Spleen (tissue), 7 donors: Measurements from ENCODE around the gene PLEKHA5.

Experiments used
- POLR2A ChIP-seq, 3 donors: fragments of 450-650 bp; IDR thresholded peaks; one replicate each; pipeline ENCODE4 v1.5.1; 2017; ENCODE audit warnings: antibody characterized with exemption in 3 of 3, mild to moderate bottlenecking in 1 of 3
- TF ChIP-seq, protein P1 (sequence below), 11 experiments: fragments of 200-600 bp in 7 of 11; fragments of 450-650 bp in 4 of 11; sonication (generic) in 4 of 11; IDR thresholded peaks in 8 of 11; conservative IDR thresholded peaks in 3 of 11; 1 replicate in 7 of 11; 2 replicates in 4 of 11; pipeline versions ENCODE4 v1.4.0 to v1.8.0; 2016 to 2021; ENCODE audit warnings: antibody characterized with exemption in 11 of 11, inconsistent platforms in 4 of 11, mild to moderate bottlenecking in 1 of 11
- donor health status: DM: no; HTN: no; CAD: no; lungs with moderate emphysema.
- donor health status: DM: no; HTN: no; CAD: no.
- donor health status: DM: no; HTN: no; CAD: no.

DNA sequence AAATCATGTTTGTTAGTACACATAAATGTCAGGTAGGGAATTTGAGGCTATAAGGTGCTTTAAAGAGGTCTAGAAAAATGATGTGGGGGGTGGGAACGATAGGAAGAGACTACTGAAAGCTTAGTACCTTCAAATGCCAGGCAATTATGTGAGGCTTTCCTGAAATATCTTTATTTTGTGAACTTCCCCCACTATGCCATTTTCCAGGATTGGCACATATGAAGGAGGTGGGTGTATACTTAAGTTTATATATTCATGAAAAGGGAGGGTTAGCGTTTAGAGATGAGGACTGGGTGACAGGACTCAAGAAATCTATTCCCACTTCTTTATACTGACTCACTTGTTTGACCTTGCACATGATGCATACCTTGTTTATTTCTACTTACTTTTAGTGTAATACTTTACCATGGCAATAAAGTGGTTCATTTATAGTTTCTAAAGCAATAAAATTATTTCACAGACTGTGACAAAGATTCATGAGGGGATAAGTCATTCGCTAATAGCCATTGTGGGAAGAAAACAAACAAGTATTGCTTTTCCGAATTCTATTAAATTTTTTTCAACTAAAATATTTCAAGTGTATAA is 77.1 kb downstream of the PLEKHA5 start:
- TF ChIP-seq POLR2A (IDR thresholded peaks at IDR 0.05): no peak
- TF ChIP-seq, protein P1, sequence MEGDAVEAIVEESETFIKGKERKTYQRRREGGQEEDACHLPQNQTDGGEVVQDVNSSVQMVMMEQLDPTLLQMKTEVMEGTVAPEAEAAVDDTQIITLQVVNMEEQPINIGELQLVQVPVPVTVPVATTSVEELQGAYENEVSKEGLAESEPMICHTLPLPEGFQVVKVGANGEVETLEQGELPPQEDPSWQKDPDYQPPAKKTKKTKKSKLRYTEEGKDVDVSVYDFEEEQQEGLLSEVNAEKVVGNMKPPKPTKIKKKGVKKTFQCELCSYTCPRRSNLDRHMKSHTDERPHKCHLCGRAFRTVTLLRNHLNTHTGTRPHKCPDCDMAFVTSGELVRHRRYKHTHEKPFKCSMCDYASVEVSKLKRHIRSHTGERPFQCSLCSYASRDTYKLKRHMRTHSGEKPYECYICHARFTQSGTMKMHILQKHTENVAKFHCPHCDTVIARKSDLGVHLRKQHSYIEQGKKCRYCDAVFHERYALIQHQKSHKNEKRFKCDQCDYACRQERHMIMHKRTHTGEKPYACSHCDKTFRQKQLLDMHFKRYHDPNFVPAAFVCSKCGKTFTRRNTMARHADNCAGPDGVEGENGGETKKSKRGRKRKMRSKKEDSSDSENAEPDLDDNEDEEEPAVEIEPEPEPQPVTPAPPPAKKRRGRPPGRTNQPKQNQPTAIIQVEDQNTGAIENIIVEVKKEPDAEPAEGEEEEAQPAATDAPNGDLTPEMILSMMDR (IDR thresholded peaks at IDR 0.05 in 8 of 11, conservative IDR thresholded peaks at IDR 0.05 in 3 of 11): no peak
